Activated gamma-delta T cell (primary cell): ENCODE results near the gene GHDC.
"Not testable (repeated sequence)": the region's sequence is repeated elsewhere in the genome, so short reads cannot be mapped to it uniquely, and the experiment has no call there.

ENCODE experiments used
- DNase-seq: peaks from one replicate; lab custom pipeline; 2025; lab: John Stamatoyannopoulos, UW
- total RNA-seq, 2 donors: gene quantifications; one replicate each; lab custom pipeline; 2026; lab: John Stamatoyannopoulos, UW

GHDC gene
- 23.9 to 24.4 reads per million in 2 donors for total RNA-seq

- DNase-seq = no peak
These were observed at the start of gene GHDC for GRCh38 chr17:42193969-42194899. Gene GHDC (minus strand): TSS chr17:42194494. CDS start chr17:42193581, 913 bp downstream.

GRCh38 chr17:42243493-42243982 is 49.2 kb upstream of the GHDC start:
- no peak for DNase-seq

- no peak for DNase-seq
These were observed 47.6 kb upstream of the GHDC start for GRCh38 chr17:42241871-42242270.

GRCh38 chr17:42240863-42241262 is 46.6 kb upstream of the GHDC start:
- not testable (repeated sequence) for DNase-seq

DNA sequence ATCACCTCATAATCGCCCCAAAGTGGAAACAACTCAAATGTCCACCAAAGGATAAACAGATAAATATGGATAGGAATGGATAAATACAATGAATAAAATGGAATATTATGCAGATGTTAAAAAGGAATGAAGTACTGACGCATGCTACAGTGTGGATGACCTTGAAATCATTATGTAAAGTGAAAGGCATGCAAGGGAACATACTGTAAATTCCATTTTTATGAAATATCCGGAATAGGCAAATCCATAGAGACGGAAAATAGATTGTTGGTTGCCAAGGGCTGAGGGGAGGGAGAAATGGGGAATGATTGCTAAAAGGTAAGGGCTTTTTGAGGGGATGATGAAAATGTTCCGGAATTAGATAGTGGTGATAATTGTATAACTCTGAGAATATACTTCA is 45.9 kb upstream of the GHDC start:
- no peak for DNase-seq

- DNase-seq = not testable (repeated sequence)
These were observed 45.3 kb upstream of the GHDC start for GRCh38 chr17:42239576-42239975.

DNA sequence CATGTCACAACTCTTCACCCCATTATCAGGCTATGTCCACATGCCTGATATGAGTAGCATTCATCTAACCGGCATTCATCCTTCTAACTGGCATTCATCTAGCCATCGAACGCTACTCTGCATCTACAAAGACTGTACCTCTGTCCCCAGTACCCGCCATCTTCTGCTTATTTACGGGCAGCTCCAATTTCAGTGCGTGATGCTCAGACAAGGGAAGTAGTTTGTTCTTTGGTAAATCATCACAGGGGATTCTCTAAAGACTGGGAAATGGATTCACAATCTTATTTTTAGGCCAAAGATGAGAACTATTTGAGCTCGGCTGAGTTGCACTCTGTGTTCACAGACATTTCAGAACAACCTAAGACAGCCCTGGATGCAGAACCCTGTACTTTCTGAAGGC is 42.5 kb upstream of the GHDC start:
- DNase-seq = no peak

DNA sequence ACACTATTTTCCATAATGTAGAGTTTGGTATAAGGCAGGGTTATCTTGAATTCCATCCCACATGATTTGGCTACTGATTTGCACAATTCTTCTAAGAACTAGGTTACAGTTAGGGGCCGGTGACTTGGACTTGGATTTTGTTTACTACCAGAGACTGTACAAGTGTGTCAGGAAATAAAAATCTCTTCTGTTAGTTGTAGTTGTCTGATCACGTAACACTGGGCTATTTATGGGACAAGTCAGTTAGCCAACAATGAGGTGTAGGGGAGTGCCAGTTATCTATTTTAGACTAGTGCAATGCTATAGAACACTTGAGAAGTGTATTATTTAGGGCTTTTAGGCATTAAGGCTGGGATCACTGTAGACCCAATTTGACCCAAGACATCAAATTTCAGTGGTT is 39.7 kb upstream of the GHDC start:
- no peak for DNase-seq

DNA sequence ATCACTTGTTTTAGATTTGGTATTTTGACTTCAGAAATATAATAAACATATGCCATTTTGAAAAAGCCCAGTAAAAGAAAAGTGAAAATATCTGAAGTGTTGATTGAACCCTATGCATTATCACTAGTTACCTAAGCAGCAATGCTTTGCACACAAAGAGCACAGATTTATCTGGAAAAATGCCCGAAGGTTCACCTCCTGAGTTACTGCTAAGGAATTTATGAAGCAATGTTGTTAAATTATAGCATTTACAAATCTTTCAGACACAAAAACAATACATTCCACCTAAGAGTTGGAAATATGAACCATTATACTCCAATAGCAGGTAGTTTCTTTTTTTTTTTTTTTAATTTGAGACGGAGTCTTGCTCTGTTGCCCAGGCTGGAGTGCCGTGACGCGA is 38.9 kb upstream of the GHDC start:
- no peak for DNase-seq

GRCh38 chr17:42230225-42230624 is 35.9 kb upstream of the GHDC start:
- DNase-seq = no peak

GRCh38 chr17:42227849-42228700 is 33.8 kb upstream of the GHDC start:
- no peak for DNase-seq

DNA sequence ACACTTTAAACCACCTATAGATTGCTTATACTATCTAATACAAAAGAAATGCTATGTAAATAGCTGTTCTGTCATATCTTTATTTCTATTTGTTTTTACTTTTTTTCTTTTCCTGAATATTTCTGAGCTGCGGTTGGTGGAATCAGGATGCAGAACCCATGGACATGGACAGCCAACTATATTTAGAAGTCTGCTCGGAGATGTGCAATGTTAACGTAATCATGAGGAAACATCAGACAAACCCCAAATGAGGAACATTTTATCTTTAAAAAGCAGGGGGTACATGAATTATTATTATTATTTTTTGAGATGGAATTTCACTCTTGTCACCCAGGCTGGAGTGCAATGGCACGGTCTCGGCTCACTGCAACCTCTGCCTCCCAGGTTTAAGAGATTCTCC is 31.4 kb upstream of the GHDC start:
- DNase-seq = no peak

DNA sequence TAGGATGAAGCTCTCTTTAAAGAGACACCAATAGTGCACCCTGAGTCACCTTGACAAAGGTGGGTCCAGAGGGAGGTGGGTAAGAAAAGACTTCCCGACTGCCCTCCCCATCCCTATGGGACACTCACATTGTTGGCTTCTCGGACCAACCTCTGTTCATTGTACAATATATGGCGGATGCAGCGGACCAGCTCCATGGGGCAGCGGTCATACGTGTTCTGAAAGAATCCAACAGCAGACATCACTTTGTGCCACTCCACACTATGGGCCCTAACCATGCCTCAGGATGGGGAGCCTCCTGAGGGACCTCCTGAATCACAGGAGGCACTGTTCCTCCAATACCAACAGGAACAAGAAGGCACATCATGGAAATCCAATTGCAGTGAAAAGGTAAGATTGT is 30.4 kb upstream of the GHDC start:
- DNase-seq = no peak

DNA sequence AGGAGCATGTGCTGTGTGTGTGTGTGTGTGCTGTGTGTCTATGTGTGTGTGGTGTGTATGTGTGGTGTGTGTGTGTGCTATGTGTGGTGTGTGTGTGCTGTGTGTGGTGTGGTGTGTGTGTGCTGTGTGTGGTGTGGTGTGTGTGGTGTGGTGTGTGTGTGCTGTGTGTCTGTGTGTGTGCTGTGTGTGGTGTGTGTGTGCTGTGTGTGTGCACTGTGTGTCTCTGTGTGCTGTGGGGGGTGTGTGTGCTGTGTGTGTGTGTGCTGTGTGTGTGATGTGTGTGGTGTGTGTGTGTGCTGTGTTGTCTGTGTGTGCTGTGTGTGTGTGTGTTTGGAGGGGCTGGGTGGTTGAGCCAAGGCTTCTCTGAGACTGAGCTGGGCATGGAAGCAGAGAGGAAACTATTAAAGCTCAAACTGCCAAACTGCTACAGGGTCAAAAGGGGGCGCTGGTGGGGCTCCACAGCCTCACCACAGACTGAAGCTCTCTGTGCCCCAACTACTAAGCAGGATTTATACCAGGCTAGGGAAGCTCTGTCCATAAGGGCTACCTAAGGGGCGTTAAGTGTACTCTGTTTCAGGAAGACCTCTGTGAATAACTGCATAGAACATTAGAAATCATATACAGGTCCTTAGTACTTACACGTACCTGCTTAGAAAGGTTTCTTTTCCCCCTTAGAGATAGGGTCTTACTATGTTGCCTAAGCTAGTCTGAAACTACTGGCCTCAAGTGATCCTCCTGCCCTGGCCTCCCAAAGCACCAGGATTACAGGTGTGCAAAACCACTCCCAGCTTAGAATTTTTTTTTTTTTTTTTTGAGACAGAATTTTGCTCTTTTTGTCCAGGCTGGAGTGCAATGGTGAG is 27.8 kb upstream of the GHDC start:
- DNase-seq = no peak

DNA sequence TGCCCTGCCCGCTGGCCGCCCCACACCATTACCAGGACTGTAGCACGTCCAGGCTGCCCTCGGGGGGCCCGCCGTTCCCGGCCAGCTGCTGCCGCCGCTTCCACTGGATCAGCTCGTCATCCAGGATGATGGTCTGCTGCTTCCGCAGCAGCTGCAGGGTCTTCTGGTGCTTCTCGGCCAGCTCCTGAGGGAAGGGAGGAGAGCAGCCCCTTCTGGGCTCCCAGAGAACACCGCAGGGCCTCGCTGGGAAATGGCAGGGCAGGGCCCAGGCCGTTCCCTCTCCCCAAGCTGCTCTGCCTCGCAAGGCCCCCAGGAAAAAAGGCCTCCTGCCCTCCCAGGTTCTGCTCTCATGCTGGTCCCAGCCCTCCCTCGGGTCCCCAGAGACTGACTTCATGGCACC is 25.0 kb upstream of the GHDC start:
- DNase-seq = not testable (repeated sequence)

DNA sequence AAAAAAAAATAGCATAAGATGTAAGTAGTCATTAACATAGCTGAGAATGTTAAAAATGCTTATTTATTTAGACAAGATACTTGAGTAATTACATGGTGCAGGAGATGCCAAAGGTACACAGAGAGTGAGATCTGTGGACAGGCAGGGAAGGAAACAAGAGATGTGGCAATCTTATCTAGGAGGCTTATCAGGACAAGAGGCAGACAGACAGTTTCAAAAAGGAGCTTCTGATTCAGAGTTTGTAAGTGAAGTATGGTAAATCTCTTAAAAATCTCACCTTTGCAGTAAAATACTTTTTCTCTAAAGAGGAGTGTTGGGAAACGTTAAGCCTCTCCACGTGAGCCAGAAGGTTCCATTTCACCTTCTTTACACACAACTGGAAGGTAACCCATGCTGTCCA is 19.9 kb upstream of the GHDC start:
- no peak for DNase-seq

GRCh38 chr17:42212382-42212781 is 18.1 kb upstream of the GHDC start:
- no peak for DNase-seq

GRCh38 chr17:42211921-42212341 is 17.6 kb upstream of the GHDC start:
- not testable (repeated sequence) for DNase-seq

- no peak for DNase-seq
These were observed 15.8 kb upstream of the GHDC start for GRCh38 chr17:42210046-42210445.

DNA sequence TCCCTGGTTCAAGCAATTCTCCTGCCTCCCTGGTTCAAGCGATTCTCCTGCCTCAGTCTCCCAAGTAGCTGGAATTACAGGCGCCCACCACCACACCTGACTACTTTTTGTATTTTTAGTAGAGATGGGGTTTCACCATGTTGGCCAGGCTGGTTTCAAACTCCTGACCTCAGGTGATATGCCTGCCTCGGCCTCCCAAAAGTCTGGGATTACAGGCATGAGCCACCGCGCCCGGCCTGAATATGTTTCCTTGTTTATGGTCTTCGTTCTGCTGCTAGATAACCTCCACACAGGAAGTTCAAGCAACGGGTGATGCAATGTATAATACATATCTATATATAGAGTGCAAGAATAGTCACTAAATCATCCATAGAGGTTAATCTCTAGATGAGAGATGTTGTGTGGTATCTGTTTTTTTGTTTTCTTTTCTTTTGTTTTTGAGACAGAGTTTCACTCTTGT is 11.9 kb upstream of the GHDC start:
- not testable (repeated sequence) for DNase-seq

- DNase-seq = no peak
These were observed 9.1 kb upstream of the GHDC start for GRCh38 chr17:42203354-42203753.
